ENCODE data around the gene FOXP4.

The FOXP4 gene

DNA sequence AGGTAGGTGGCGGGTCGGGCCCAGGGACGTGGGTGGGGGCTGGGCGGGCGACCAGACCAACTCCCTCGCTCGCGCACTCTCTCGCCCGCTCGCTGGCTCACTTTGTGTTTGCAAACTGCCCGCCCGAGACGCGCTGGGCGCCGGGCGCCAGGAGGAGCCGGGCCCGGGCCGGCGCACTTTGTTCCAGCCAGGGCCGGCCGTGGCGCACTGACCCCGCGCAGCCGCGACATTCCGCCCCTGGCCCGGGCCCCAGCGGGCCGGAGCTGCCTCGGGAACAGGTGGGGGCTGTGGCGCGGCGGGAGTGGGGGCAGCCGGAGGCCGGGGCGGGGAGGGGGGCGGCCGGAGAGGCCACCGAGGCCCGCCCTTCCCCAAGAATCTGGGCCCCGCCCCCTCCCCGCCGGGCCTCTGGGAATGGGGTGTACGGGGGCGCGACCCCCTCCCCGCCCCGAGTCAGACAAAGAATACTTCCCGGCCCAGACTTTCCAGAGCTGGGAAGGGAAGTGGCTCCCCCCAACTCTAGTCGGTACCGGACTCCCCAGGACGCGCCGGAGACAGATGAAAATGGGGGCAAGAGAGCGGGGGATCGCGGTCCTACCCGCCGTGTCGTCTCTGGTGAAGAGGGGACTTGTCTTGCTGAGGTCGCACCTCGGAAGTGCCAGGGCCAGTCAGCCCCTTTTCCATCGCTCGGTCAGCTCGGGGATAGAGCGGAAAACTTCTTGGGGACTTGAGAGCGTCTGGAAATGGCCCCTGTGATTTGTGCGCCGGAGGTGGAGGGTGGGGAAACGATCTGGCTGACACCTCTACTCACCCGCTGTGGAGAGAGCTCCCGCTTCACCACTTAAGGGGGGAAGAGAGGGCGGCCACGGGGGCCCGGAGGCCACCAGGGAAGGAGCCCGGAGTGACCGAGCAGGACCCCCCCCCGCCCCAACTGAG lies 951 bp downstream of the FOXP4 start:
- Histone ChIP-seq H3K27me3 (ENCODE audit: control insufficient read depth in 1 of 2, insufficient read depth in 2 of 2, low read length in 2 of 2) (no peaks in the 10 kb centered on the region), H3K9me3 (ENCODE audit: control insufficient read depth in 2 of 2, low read length in 2 of 2) (no peaks in the 10 kb centered on the region), H3K36me3 (ENCODE audit: control insufficient read depth in 2 of 2, insufficient read depth in 2 of 2, low read length in 2 of 2) (peaks cover 0 to 5% of the 10 kb centered on the region in 2 donors), H3K27ac (ENCODE audit: low read length) (no peak overlapping the region), H3K9ac (ENCODE audit: low read length in 2 of 2) (peak overlapping the region; percentile 60 to 66), H3K4me1 (ENCODE audit: control insufficient read depth, insufficient read depth, low read length) (peaks cover 38% of the 10 kb centered on the region), H3K4me3 (ENCODE audit: low read length in 2 of 2) (peak overlapping the region; percentile 86 to 90)

DNA sequence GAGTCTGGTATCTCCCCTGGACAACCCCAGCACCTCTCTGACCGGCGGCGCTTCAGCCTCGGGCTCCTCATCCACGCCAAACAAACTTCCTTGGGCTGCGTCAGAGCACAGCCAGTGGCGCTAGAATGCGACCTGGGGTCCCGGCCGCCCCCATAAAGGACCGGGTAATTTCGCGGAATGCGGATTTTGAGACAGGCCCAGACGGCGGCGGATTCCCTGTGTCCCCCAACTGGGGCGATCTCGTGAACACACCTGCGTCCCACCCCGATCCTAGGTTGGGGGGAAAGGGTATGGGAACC lies 1.6 kb downstream of the FOXP4 start:
- H3K27me3 ChIP-seq (ENCODE audit: control insufficient read depth in 1 of 2, insufficient read depth in 2 of 2, low read length in 2 of 2), result no peaks in the 10 kb centered on the region
- peaks cover 0 to 5% of the 10 kb centered on the region in 2 donors for H3K36me3 ChIP-seq (ENCODE audit: control insufficient read depth in 2 of 2, insufficient read depth in 2 of 2, low read length in 2 of 2)
- peaks cover 38% of the 10 kb centered on the region for H3K4me1 ChIP-seq (ENCODE audit: control insufficient read depth, insufficient read depth, low read length)
- no peak overlapping the region for H3K27ac ChIP-seq (ENCODE audit: low read length)
- peak overlapping the region in 1 of 2 donors; percentile 60 for H3K9ac ChIP-seq (ENCODE audit: low read length in 2 of 2)
- H3K9me3 ChIP-seq (ENCODE audit: control insufficient read depth in 2 of 2, low read length in 2 of 2), result no peaks in the 10 kb centered on the region
- H3K4me3 ChIP-seq (ENCODE audit: low read length in 2 of 2), result peak overlapping the region; percentile 86 to 90

DNA sequence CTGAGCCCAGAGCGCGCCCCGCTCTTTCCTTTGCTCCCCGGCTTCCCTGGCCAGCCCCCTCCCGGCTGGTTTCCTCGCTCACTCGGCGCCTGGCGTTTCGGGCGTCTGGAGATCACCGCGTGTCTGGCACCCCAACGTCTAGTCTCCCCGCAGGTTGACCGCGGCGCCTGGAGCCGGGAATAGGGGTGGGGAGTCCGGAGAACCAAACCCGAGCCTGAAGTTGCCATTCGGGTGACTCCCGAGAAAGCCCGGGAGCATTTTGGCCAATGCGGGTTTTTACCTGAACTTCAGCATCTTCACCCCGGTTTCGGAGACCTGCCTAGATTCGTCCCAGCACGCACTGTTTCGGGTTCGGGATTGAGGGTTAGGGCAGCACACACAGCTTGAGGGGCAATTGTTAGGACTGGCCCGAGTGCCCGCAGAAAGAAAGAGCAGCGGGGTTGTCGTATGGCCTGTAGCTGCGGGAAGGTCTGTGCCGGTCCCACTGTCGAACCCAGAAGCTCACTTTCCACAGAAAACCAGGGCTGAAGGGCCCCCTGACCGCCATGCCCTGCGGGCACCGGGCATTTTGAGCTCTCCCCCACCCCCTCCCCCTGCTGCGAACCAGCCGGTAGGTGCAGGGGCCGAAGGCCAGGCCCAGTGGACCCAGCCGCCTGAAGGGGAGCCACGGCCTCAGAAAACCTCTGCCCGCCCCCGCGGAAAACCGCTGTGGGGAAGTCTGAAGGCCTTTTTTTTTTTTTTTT lies 2.1 kb downstream of the FOXP4 start:
- Histone ChIP-seq H3K9me3 (ENCODE audit: control insufficient read depth in 2 of 2, low read length in 2 of 2) (no peaks in the 10 kb centered on the region), H3K4me1 (ENCODE audit: control insufficient read depth, insufficient read depth, low read length) (peaks cover 38% of the 10 kb centered on the region), H3K9ac (ENCODE audit: low read length in 2 of 2) (peak overlapping the region in 1 of 2 donors; percentile 60), H3K27ac (ENCODE audit: low read length) (no peak overlapping the region), H3K27me3 (ENCODE audit: control insufficient read depth in 1 of 2, insufficient read depth in 2 of 2, low read length in 2 of 2) (no peaks in the 10 kb centered on the region), H3K4me3 (ENCODE audit: low read length in 2 of 2) (peak overlapping the region; percentile 86 to 90), H3K36me3 (ENCODE audit: control insufficient read depth in 2 of 2, insufficient read depth in 2 of 2, low read length in 2 of 2) (peaks cover 0 to 5% of the 10 kb centered on the region in 2 donors)

DNA sequence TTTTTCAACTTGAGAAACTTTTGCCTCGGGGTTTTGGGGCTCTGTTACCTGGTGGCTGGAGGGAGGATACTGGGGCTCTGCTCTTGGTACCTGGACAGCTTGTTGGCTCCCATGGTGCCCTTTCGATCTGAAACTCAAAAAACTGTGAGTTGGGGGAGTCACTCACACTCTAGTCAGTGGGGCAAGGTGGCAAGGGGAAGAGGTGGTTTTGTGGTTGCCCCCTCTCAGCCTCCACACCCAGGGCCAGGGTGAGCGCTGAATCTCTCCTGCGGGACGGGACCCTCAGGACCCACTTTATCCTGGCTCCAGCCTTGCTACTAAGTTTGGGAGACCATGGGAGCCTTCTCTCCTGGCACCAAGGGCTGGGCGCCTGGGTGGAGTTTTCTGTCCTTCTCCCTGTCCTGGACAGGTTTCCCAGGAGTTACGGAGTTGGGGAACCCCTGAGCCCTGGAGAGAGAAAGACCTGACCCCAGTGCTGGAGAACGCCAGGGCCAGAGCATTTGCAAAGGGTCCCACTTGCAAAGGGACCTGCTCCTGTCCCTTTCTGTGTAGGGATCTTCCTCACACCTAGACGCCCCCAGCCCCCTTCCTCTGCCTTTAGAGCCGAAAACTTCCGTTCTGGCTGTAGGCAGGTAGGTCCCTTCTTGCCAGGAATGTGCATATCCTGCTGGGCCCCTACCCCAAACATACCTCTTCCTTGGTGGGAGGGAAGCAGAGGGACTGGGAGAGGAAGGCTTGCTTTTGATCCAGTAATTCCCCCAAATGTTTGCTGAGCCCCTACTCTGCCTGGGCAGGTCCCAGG lies 2.9 kb downstream of the FOXP4 start:
- H3K27me3 ChIP-seq (ENCODE audit: control insufficient read depth in 1 of 2, insufficient read depth in 2 of 2, low read length in 2 of 2), result no peaks in the 10 kb centered on the region
- peaks cover 0 to 6% of the 10 kb centered on the region in 2 donors for H3K36me3 ChIP-seq (ENCODE audit: control insufficient read depth in 2 of 2, insufficient read depth in 2 of 2, low read length in 2 of 2)
- H3K4me1 ChIP-seq (ENCODE audit: control insufficient read depth, insufficient read depth, low read length), result peaks cover 40% of the 10 kb centered on the region
- H3K4me3 ChIP-seq (ENCODE audit: low read length in 2 of 2), result peak overlapping the region in 1 of 2 donors; percentile 22
- H3K27ac ChIP-seq (ENCODE audit: low read length), result no peak overlapping the region
- no peaks in the 10 kb centered on the region for H3K9me3 ChIP-seq (ENCODE audit: control insufficient read depth in 2 of 2, low read length in 2 of 2)
- H3K9ac ChIP-seq (ENCODE audit: low read length in 2 of 2), result no peak overlapping the region

DNA sequence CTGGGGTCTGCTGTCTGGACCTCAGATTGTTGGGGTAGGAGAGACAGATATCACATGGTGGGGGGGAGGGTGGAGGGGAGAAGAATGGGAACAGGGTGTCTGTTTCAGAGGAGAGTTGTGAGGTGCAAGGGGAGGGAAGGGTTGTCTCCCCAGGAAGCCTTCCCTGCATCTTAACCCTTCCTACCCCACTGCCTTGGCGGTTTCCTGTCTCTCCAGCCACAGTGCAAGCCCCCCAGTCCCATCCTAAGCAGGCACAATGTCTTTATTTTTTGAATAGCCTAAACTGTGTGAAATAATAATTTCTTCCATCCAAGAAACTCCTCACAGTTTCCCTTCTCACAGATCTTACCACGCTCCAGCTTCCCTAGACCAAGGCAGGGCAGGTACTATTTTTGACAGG lies 3.5 kb downstream of the FOXP4 start:
- Histone ChIP-seq H3K27ac (ENCODE audit: low read length) (no peak overlapping the region), H3K4me1 (ENCODE audit: control insufficient read depth, insufficient read depth, low read length) (peaks cover 40% of the 10 kb centered on the region)

DNA sequence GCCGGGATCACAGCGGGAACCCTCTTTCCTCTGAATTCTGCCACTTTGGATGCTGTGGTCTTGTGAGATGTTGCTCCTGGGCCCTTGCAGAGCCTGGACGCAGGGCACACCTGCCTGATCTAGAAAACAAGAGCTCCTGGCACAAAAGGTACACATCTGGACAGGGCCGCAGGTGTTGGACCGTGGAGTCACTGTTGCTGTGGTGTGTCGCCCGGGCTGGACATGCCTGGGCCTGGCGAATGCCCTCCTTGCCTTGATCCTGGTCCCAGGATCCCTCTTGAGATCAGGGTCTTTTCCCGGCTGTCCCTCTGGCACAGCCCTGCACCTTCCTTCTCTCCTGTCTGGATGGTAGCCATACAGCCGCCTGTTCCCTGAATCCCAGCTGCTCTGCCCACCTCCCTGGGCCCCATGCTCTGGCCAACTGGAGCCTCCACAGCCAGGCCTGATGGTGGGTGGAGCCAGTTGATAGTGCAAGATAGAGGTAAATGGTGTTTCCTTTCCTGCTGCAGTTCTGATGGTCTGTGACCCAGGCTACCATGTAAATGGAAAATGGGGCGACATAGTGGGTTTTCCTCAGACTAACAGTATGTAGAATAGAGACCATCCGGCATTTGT lies 5.0 kb downstream of the FOXP4 start:
- peaks cover 28% of the 10 kb centered on the region for H3K4me1 ChIP-seq (ENCODE audit: control insufficient read depth, insufficient read depth, low read length)
- H3K27ac ChIP-seq (ENCODE audit: low read length), result no peak overlapping the region
- H3K9ac ChIP-seq (ENCODE audit: low read length in 2 of 2), result no peak overlapping the region

More for the DNA sequence above, 3.5 kb downstream of the FOXP4 start:
- Histone ChIP-seq H3K9me3 (ENCODE audit: control insufficient read depth in 2 of 2, low read length in 2 of 2) (no peaks in the 10 kb centered on the region), H3K36me3 (ENCODE audit: control insufficient read depth in 2 of 2, insufficient read depth in 2 of 2, low read length in 2 of 2) (peaks cover 0 to 9% of the 10 kb centered on the region in 2 donors), H3K4me3 (ENCODE audit: low read length in 2 of 2) (no peak overlapping the region), H3K9ac (ENCODE audit: low read length in 2 of 2) (no peak overlapping the region), H3K27me3 (ENCODE audit: control insufficient read depth in 1 of 2, insufficient read depth in 2 of 2, low read length in 2 of 2) (no peaks in the 10 kb centered on the region)

DNA sequence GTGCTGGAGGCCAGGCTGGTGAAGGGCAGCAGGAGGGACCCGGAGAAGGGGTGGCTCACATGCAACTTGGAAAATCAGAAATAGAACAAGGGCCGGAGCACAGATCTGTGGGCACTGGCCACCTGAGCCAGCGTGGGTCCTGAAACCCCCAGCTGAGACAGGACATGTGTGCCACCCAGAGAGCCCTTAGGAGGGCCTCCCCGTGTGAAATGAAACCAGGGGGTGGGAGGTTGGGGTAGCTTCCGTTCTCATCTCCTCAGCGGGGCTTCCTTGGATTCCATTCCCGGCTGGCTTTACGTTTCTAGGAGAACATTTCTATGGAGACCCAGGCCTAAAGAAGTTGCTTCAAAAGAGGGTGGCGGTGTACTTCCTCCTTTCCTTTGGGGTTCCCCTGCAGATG lies 5.7 kb downstream of the FOXP4 start:
- H3K4me3 ChIP-seq (ENCODE audit: low read length in 2 of 2), result no peak overlapping the region
- no peak overlapping the region for H3K27ac ChIP-seq (ENCODE audit: low read length)
- no peaks in the 10 kb centered on the region for H3K9me3 ChIP-seq (ENCODE audit: control insufficient read depth in 2 of 2, low read length in 2 of 2)
- H3K9ac ChIP-seq (ENCODE audit: low read length in 2 of 2), result no peak overlapping the region
- peaks cover 30% of the 10 kb centered on the region for H3K4me1 ChIP-seq (ENCODE audit: control insufficient read depth, insufficient read depth, low read length)
- H3K27me3 ChIP-seq (ENCODE audit: control insufficient read depth in 1 of 2, insufficient read depth in 2 of 2, low read length in 2 of 2), result no peaks in the 10 kb centered on the region
- H3K36me3 ChIP-seq (ENCODE audit: control insufficient read depth in 2 of 2, insufficient read depth in 2 of 2, low read length in 2 of 2), result peaks cover 0 to 9% of the 10 kb centered on the region in 2 donors

More for the DNA sequence above, 5.0 kb downstream of the FOXP4 start:
- Histone ChIP-seq H3K36me3 (ENCODE audit: control insufficient read depth in 2 of 2, insufficient read depth in 2 of 2, low read length in 2 of 2) (peaks cover 0 to 9% of the 10 kb centered on the region in 2 donors), H3K9me3 (ENCODE audit: control insufficient read depth in 2 of 2, low read length in 2 of 2) (no peaks in the 10 kb centered on the region), H3K27me3 (ENCODE audit: control insufficient read depth in 1 of 2, insufficient read depth in 2 of 2, low read length in 2 of 2) (no peaks in the 10 kb centered on the region), H3K4me3 (ENCODE audit: low read length in 2 of 2) (no peak overlapping the region)

DNA sequence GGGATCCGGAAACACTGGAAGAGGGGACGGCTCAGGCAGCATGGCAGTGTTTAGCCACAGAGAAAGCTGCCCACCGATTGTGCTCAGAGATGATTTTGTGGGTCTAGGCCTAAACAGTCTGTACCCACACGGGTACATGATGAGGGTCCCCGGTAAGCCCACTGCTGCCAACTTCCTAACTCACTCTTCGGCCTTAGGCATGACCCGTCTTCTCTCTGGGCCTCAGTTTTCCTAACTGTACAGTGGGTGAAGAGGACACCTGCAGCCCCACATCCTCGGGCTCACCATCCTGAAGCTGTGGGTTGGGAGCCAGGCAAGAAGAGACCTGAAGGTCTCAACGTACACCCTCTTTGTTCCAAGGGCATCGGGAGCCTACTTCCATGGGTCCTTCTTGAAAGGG lies 6.5 kb downstream of the FOXP4 start:
- Histone ChIP-seq H3K9me3 (ENCODE audit: control insufficient read depth in 2 of 2, low read length in 2 of 2) (no peaks in the 10 kb centered on the region), H3K36me3 (ENCODE audit: control insufficient read depth in 2 of 2, insufficient read depth in 2 of 2, low read length in 2 of 2) (peaks cover 0 to 9% of the 10 kb centered on the region in 2 donors), H3K9ac (ENCODE audit: low read length in 2 of 2) (no peak overlapping the region), H3K4me3 (ENCODE audit: low read length in 2 of 2) (no peak overlapping the region), H3K4me1 (ENCODE audit: control insufficient read depth, insufficient read depth, low read length) (peaks cover 28% of the 10 kb centered on the region), H3K27me3 (ENCODE audit: control insufficient read depth in 1 of 2, insufficient read depth in 2 of 2, low read length in 2 of 2) (no peaks in the 10 kb centered on the region), H3K27ac (ENCODE audit: low read length) (no peak overlapping the region)

DNA sequence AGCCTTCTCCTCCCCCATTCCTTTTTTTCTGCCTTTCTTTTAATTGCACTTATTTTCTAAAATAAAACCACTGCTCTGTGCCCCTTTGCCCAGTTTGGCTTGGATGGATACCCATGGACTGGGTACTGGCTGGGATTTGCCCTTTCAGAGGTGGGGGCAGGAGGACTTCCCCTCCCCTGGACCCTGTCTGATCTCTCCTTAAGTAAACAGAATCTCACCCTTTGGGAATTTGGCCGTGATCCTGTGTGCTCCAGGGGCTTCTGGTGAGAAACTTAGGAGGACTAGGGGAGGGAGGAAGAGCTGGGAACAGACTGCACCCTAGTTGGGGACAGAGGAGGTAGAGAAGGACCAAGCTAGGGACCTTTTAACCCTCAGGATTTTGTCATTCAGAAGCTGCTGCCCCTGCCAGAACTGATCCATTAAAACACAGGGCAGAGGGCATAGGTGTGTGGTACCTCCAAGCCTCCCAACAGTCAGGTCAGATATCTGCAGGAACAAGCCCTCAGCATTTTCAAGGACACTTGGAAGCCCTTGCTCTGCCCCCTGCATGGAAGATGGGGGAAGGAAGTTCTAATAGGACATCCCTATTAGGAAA lies 7.3 kb downstream of the FOXP4 start:
- H3K9ac ChIP-seq (ENCODE audit: low read length in 2 of 2), result no peak overlapping the region
- no peaks in the 10 kb centered on the region for H3K27me3 ChIP-seq (ENCODE audit: control insufficient read depth in 1 of 2, insufficient read depth in 2 of 2, low read length in 2 of 2)
- peaks cover 0 to 9% of the 10 kb centered on the region in 2 donors for H3K36me3 ChIP-seq (ENCODE audit: control insufficient read depth in 2 of 2, insufficient read depth in 2 of 2, low read length in 2 of 2)
- no peak overlapping the region for H3K27ac ChIP-seq (ENCODE audit: low read length)
- no peaks in the 10 kb centered on the region for H3K9me3 ChIP-seq (ENCODE audit: control insufficient read depth in 2 of 2, low read length in 2 of 2)
- H3K4me3 ChIP-seq (ENCODE audit: low read length in 2 of 2), result no peak overlapping the region
- H3K4me1 ChIP-seq (ENCODE audit: control insufficient read depth, insufficient read depth, low read length), result peaks cover 20% of the 10 kb centered on the region

Measured in stomach smooth muscle (tissue), 2 donors.